PC-3 (cell line): Measurements from ENCODE around the gene MFN2. TPM values are rescaled to one million over a fixed set of nuclear protein-coding genes. Genes with fewer than 3 reads are reported as not detected.

Experiments used
- ATAC-seq: fragments of 200-7000 bp; cut with Tn5 transposase; 2 replicates; pipeline ENCODE4 v1.9.1; 2020; ENCODE audit warnings: mild to moderate bottlenecking, moderate library complexity
- BruUV-seq: library from RNA; stranded (reverse); fragments of 400-500 nt; replicated peaks from 2 replicates; lab custom pipeline; 2021; lab: Mats Ljungman, UMichigan
- CTCF ChIA-PET: fragments of 300-600 bp; sonication (Branson Sonifier 250); formaldehyde crosslinking; loops from one replicate; lab custom pipeline; 2022; ENCODE audit warnings: antibody characterized with exemption; lab: Charles Lee
- POLR2A ChIA-PET: fragments of 300-600 bp; sonication (Branson Sonifier 250); formaldehyde crosslinking; loops from one replicate; lab custom pipeline; 2022; ENCODE audit warnings: antibody characterized with exemption; ENCODE audit not compliant: unreplicated experiment; lab: Charles Lee
- DNase-seq: peaks from one replicate; pipeline ENCODE4 v3.0.0-alpha.2; 2015
- H2AFZ ChIP-seq: fragments of 300-600 bp; sonication (generic); 2 replicates; pipeline ENCODE4 v1.6.0; 2016; ENCODE audit warnings: antibody characterized with exemption, low read length
- H3F3A ChIP-seq: fragments of 300-600 bp; sonication (generic); one replicate; pipeline ENCODE4 v1.6.0; 2017; ENCODE audit warnings: antibody characterized with exemption, low read length, control low read depth, mild to moderate bottlenecking; ENCODE audit not compliant: unreplicated experiment
- H3K27ac ChIP-seq: fragments of 300-600 bp; sonication (generic); 2 replicates; pipeline ENCODE4 v1.5.1; 2016; ENCODE audit warnings: mild to moderate bottlenecking, low read length
- H3K27me3 ChIP-seq: fragments of 300-600 bp; sonication (generic); 2 replicates; pipeline ENCODE4 v1.6.1; 2016; ENCODE audit warnings: low read length, mixed read lengths
- H3K36me3 ChIP-seq: fragments of 300-600 bp; sonication (generic); 2 replicates; pipeline ENCODE4 v1.6.1; 2016; ENCODE audit warnings: low read depth, mixed run types, low read length, mixed read lengths
- H3K4me1 ChIP-seq: fragments of 300-600 bp; sonication (generic); 2 replicates; pipeline ENCODE4 v1.5.1; 2016; ENCODE audit warnings: low read length; ENCODE audit not compliant: insufficient read depth
- H3K4me2 ChIP-seq: fragments of 300-600 bp; sonication (generic); 2 replicates; pipeline ENCODE4 v1.6.0; 2016; ENCODE audit warnings: low read length
- H3K4me3 ChIP-seq: fragments of 300-600 bp; sonication (generic); 2 replicates; pipeline ENCODE4 v1.5.1; 2016; ENCODE audit warnings: mild to moderate bottlenecking, low read length, mixed read lengths
- H3K79me2 ChIP-seq: fragments of 300-600 bp; sonication (generic); 2 replicates; pipeline ENCODE4 v1.6.1; 2017; ENCODE audit warnings: low read length, mixed read lengths
- H3K9ac ChIP-seq: fragments of 300-600 bp; sonication (generic); 2 replicates; pipeline ENCODE4 v1.6.0; 2016; ENCODE audit warnings: mild to moderate bottlenecking, low read length
- H3K9me2 ChIP-seq: fragments of 300-600 bp; sonication (generic); replicated peaks from 2 replicates; pipeline ENCODE4 v1.6.1; 2016; ENCODE audit warnings: mixed run types, low read length, mixed read lengths
- H3K9me3 ChIP-seq: fragments of 300-600 bp; sonication (generic); 2 replicates; pipeline ENCODE4 v1.6.1; 2016; ENCODE audit warnings: low read length, mixed read lengths
- H4K20me1 ChIP-seq: fragments of 300-600 bp; sonication (generic); 2 replicates; pipeline ENCODE4 v1.6.1; 2016; ENCODE audit warnings: low read length, mixed read lengths
- CTCF ChIP-seq: fragments of 300-600 bp; sonication (generic); conservative IDR thresholded peaks from 2 replicates; pipeline ENCODE4 v1.5.1; 2017; ENCODE audit warnings: antibody characterized with exemption, low read depth, mild to moderate bottlenecking, low read length
- EZH2 ChIP-seq: fragments of 300-600 bp; sonication (generic); IDR thresholded peaks from one replicate; pipeline ENCODE4 v1.6.1; 2017; ENCODE audit warnings: antibody characterized with exemption, mild to moderate bottlenecking, low read length; ENCODE audit not compliant: unreplicated experiment
- EZH2phosphoT487 ChIP-seq: fragments of 300-600 bp; sonication (generic); IDR thresholded peaks from 2 replicates; pipeline ENCODE4 v1.6.1; 2018; ENCODE audit warnings: mild to moderate bottlenecking, antibody characterized with exemption, low read length, borderline replicate concordance
- intact Hi-C: fragments of 100-400 bp; cut with micrococcal nuclease; formaldehyde crosslinking; loops from 2 replicates; pipeline ENCODE4 v1.9.0; 2023
- total RNA-seq: library from RNA; depleted of rRNA; stranded (reverse); fragments of >200 nt; gene quantifications from 2 replicates; pipeline ENCODE4 v1.2.3, GENCODE V29; 2014

MFN2 gene
- total RNA-seq, 1 experiment from 2014 or later: 97.8 TPM

GRCh38 chr1:11981378-11982009, 1.2 kb downstream of the MFN2 start:
- TSS peak; percentile 95 for BruUV-seq
- peaks cover 18% of the 10 kb centered on the region; the same call in 1 of the 2 replicates for H4K20me1 ChIP-seq
- ATAC-seq: peak; percentile 11
- H3K36me3 ChIP-seq: peaks cover 39% of the 10 kb centered on the region
- H3K27ac ChIP-seq: peak overlapping the region; percentile 81
- H3K4me3 ChIP-seq: peak overlapping the region; percentile 81
- H3F3A ChIP-seq: no peaks in the 10 kb centered on the region
- ChIA-PET CTCF (interaction anchor here (0.6 to 1.7 kb wide), 4 partner anchors 9 to 144 kb away, joined by 3 to 5 read pairs (median 4); no protein-coding TSS in a partner anchor), POLR2A (interaction anchor here (0.6 to 3.3 kb wide), 4 partner anchors 60 to 73 kb away, joined by 3 to 34 read pairs (median 14); no protein-coding TSS in a partner anchor)
- no peaks in the 10 kb centered on the region for H3K9me3 ChIP-seq
- H3K9ac ChIP-seq: peak overlapping the region; percentile 94
- intact Hi-C loops: loop anchor here (5.0 kb wide), 1 partner anchor 74 kb away; no protein-coding TSS in a partner anchor
- peak; percentile 88 for DNase-seq
- peaks cover 28% of the 10 kb centered on the region for H3K4me1 ChIP-seq
- TF ChIP-seq EZH2: no peak
- no peak for TF ChIP-seq EZH2phosphoT487
- TF ChIP-seq CTCF: no peak
- H3K4me2 ChIP-seq: peak overlapping the region; percentile 86
- H3K79me2 ChIP-seq: peaks cover 61% of the 10 kb centered on the region
- H2AFZ ChIP-seq: no peak overlapping the region
- H3K27me3 ChIP-seq: no peaks in the 10 kb centered on the region
- no peaks in the 10 kb centered on the region for H3K9me2 ChIP-seq

- DNase-seq: no peak
Observed at GRCh38 chr1:11982010-11982392, 1.8 kb downstream of the MFN2 start.

More at GRCh38 chr1:11982010-11982392, 1.8 kb downstream of the MFN2 start:
- no peaks in the 10 kb centered on the region for H3F3A ChIP-seq
- ChIA-PET POLR2A (interaction anchor here (0.5 to 1.9 kb wide), 3 partner anchors 72 to 175 kb away, joined by 4 to 18 read pairs (median 9); no protein-coding TSS in a partner anchor), CTCF (interaction anchor here (0.6 to 1.0 kb wide), 3 partner anchors 9 to 143 kb away, joined by 3 to 5 read pairs (median 4); no protein-coding TSS in a partner anchor)
- H3K27me3 ChIP-seq: no peaks in the 10 kb centered on the region
- H3K4me1 ChIP-seq: peaks cover 28% of the 10 kb centered on the region
- peak overlapping the region; percentile 94 for H3K9ac ChIP-seq
- H3K9me3 ChIP-seq: no peaks in the 10 kb centered on the region
- no peak overlapping the region for H2AFZ ChIP-seq
- peak overlapping the region; percentile 86 for H3K4me2 ChIP-seq
- TF ChIP-seq EZH2 (no peak), CTCF (peak; percentile 59), EZH2phosphoT487 (no peak)
- H3K9me2 ChIP-seq: no peaks in the 10 kb centered on the region
- ATAC-seq: peak; percentile 8; the same call in 1 of the 2 replicates
- peaks cover 18% of the 10 kb centered on the region; the same call in 1 of the 2 replicates for H4K20me1 ChIP-seq
- H3K27ac ChIP-seq: peak overlapping the region; percentile 81
- intact Hi-C loops: loop anchor here (5.0 kb wide), 1 partner anchor 75 kb away; no protein-coding TSS in a partner anchor
- no TSS peak for BruUV-seq
- H3K36me3 ChIP-seq: peaks cover 39% of the 10 kb centered on the region
- peak overlapping the region; percentile 81 for H3K4me3 ChIP-seq
- H3K79me2 ChIP-seq: peaks cover 66% of the 10 kb centered on the region
